MM.1S (cell line): ENCODE results near the gene IYD.

Experiments used
- EZH2 ChIP-seq: fragments of 300-600 bp; sonication (generic); optimal IDR thresholded peaks from 2 replicates; pipeline ENCODE3; 2017; ENCODE audit warnings: low read depth, mild to moderate bottlenecking, antibody characterized with exemption, low read length, mixed read lengths
- EZH2phosphoT487 ChIP-seq: fragments of 300-600 bp; sonication (generic); IDR thresholded peaks from 2 replicates; pipeline ENCODE4 v1.6.1; 2018; ENCODE audit warnings: antibody characterized with exemption, low read length
- TF ChIP-seq, protein P1 (sequence below): fragments of 300-600 bp; sonication (generic); IDR thresholded peaks from 2 replicates; pipeline ENCODE4 v1.5.1; 2016; ENCODE audit warnings: antibody characterized with exemption, low read length, mixed read lengths

DNA sequence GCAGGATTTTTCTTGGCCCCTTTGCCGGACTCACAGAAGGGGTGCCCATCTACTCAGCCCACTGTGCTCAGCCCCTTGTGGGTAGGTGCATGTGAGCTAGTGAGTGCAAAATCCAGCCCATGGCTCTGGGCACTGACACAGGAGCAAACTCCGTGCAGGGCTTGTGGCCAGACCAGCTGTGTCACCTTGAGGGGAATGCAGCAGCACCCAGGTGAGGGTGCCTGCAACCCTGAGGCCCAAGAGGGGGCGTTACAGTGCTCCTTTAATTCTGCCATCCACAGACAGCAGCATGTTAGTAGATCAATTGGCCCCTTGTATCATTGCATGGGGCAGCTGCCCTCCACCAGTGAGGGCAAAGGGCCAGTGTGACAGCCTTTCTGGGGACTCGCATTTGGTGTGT, 12.9 kb upstream of the IYD start:
- TF ChIP-seq, protein P1, sequence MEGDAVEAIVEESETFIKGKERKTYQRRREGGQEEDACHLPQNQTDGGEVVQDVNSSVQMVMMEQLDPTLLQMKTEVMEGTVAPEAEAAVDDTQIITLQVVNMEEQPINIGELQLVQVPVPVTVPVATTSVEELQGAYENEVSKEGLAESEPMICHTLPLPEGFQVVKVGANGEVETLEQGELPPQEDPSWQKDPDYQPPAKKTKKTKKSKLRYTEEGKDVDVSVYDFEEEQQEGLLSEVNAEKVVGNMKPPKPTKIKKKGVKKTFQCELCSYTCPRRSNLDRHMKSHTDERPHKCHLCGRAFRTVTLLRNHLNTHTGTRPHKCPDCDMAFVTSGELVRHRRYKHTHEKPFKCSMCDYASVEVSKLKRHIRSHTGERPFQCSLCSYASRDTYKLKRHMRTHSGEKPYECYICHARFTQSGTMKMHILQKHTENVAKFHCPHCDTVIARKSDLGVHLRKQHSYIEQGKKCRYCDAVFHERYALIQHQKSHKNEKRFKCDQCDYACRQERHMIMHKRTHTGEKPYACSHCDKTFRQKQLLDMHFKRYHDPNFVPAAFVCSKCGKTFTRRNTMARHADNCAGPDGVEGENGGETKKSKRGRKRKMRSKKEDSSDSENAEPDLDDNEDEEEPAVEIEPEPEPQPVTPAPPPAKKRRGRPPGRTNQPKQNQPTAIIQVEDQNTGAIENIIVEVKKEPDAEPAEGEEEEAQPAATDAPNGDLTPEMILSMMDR = no peak
- TF ChIP-seq EZH2phosphoT487 (no peak), EZH2 (no peak)
